WI38 (cell line): ENCODE measurements around the gene TNIP1.

ENCODE experiments used
- H3K4me3 ChIP-seq: 2 replicates; pipeline ENCODE4 v1.5.1; 2011; ENCODE audit warnings: low read depth, mild to moderate bottlenecking, control low read depth, low read length
- TF ChIP-seq, protein P1 (sequence below): IDR thresholded peaks from 2 replicates; pipeline ENCODE4 v1.5.1; 2012; ENCODE audit warnings: low read depth, mild to moderate bottlenecking, control low read depth, low read length

Gene TNIP1

DNA sequence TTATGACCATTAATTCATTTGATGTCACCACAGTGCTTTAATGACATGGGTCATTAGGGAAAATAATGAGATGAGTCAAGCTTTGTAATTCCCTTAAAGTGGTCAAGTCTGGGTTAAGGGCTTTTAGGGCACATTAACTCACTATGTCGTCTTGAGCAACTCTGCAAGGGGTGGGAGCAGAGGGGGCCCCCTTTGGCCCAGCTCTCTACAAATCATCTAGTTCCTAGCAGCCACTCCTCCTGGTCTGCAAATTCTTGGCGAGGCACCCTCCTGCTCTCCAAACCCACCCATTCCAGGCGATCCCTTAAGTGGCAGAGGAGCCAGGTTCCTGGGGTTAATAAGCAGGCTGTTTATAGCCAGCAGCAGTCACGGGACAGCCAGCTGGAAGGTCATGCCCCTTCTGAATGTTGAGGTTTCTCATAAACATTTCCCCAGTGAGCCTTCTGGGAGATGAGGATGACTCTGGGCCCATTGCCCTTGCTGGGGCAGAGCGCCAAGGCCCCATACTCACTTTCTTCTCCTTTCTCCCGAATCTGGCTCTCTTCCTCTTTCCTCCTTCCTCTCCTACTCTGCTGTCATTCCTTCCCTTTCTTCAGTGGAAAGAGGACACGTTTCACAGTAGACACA is 74.8 kb downstream of the TNIP1 start:
- H3K4me3 ChIP-seq = no peak overlapping the region
- TF ChIP-seq, protein P1, sequence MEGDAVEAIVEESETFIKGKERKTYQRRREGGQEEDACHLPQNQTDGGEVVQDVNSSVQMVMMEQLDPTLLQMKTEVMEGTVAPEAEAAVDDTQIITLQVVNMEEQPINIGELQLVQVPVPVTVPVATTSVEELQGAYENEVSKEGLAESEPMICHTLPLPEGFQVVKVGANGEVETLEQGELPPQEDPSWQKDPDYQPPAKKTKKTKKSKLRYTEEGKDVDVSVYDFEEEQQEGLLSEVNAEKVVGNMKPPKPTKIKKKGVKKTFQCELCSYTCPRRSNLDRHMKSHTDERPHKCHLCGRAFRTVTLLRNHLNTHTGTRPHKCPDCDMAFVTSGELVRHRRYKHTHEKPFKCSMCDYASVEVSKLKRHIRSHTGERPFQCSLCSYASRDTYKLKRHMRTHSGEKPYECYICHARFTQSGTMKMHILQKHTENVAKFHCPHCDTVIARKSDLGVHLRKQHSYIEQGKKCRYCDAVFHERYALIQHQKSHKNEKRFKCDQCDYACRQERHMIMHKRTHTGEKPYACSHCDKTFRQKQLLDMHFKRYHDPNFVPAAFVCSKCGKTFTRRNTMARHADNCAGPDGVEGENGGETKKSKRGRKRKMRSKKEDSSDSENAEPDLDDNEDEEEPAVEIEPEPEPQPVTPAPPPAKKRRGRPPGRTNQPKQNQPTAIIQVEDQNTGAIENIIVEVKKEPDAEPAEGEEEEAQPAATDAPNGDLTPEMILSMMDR = no peak

DNA sequence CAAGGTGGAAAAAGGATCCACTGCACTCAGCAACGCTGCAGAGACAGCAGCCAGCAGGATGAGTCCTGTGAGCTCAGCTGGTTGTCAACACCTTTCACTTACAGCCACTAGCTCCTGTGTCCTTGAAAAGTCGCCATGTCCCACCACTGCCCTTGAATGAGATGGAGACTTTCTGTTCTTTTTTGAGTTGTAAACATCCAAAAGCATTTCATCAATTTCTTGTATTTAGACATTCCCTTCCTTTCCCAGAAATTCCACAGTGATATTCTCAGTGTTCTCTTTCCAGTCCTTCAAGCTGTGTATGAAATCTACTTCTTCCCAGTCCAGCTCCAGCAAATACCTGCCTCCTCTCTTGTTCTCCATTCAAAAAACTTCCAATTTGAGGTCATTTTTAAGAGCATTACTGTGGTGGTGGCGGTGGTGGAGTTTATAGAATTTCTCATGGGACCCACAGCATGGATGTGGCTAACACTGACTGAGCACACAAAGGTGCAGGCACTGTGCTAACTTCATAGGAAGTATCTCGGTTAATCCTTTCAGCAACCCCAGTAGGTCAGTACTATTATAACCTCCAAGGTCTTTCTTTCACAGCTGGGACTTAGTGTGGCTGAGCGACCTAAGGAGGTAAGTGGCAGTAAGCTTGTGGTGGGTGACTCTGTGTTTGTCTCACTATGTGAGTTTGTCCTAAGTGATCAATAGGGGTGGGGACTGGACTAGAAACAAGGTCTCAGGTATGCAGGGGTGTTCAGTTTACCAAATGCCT is 75.5 kb downstream of the TNIP1 start:
- no peak overlapping the region for H3K4me3 ChIP-seq
- TF ChIP-seq, protein P1 = no peak

DNA sequence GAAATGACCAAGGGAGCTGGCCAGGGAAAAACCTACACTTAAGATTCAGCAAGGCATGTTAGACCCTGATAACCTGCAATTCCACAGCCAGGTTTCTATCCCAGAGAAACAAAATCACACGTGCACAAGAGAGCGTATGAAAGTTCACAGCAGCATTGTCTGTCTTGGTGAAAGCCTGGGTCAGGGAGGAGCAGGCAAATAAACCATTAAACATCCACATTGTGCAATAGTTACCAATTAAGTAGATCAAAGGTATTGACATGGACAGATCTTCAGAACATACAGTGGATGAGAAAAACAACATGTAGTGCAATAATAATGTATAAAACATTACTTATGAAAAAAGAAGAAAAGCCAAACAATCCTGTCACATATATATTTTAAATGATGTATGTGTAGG is 76.3 kb downstream of the TNIP1 start:
- H3K4me3 ChIP-seq = no peak overlapping the region
- TF ChIP-seq, protein P1 = no peak

DNA sequence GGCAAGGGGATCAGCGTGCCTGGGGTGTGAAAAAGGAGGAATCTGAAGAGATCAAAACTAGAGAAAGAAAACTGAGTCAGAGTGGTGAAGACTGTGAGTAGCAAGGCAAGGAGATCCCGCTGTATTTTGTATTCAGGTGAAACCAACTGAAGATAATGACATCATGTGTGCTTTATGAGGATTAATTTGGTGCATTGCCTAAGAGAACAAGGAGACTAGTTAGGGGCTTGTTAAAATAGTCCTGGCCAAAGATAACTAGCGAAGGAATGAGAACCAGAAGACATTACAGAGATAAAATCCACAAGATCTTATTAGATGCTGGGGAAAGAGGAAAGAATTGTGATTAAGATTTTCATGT is 77.4 kb downstream of the TNIP1 start:
- TF ChIP-seq, protein P1 = no peak

DNA sequence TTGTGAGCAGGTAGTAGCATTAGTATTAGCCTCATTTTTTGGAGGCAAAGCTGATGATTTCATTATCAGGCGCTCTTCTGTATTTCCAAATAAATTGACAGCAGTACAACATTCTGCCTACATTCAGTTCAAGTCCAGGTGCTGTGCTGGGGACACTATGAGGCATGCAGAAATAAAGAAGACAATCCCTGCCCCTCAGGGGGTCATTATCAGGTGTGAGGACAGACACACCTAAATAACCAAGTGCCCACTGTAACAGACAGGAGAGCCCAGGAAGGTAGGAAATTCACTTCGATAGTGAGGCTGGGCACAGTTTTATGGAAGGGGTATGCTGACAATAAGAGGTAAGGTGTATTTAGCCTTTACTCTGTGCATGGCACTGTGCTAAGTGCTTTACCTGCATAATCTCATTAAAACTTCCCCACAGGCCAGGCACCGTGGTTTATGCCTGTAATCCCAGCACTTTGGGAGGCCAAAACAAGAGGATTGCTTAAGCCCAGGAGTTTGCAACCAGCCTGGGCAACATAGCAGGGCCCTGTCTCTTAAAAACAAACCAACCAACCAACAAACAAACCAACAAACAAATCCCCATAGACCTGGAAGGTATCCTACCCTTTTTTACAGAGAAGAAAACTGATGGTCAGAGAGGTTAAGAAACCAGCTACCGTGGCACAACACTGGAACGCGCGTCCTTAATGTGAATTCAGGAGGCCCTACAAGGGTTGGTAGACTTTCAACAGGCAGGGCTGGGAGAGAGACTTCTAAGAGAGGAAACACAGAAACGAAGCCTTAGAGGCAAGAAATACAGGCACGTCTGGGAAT is 77.9 kb downstream of the TNIP1 start:
- TF ChIP-seq, protein P1 = no peak
- no peak overlapping the region for H3K4me3 ChIP-seq

More for the DNA sequence above, 77.4 kb downstream of the TNIP1 start:
- H3K4me3 ChIP-seq = no peak overlapping the region

DNA sequence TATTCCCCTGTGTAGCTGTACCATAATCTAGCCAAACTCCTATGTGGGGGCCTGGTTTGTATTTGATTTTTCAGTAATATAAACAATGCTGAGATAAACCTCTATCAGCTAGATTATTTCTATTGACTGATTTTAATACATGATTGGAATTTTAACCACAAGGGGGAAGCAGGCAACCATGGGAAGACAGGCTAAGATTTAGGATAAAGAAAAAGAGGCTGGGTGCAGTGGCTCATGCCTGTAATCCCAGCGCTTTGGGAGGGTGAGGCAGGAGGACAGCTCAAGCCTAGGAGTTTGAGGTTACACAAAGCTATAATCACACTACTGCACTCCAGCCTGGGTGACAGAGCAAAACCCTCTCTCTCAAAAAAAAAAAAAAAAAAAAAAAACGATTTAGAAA is 78.6 kb downstream of the TNIP1 start:
- H3K4me3 ChIP-seq = no peak overlapping the region
- TF ChIP-seq, protein P1 = no peak

DNA sequence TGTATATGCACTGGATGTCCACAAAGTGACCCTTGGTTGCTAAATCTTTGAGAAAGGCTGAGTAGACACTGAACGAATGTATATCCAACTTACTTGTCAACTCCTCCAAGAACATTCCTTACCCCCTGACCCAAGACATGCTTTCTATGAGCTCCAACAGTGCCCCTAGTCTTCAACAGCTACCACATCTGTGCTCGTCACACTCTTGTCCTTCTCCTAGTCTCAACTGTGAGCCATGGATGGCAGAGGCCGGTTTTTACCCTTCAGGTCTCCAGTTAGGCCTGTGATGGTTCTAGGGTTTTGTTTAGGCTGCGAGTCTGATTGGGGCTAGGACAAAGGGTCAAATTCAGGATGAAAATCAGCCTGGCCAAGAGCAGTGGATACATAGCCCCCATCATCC is 79.4 kb downstream of the TNIP1 start:
- no peak overlapping the region for H3K4me3 ChIP-seq
- TF ChIP-seq, protein P1 = no peak
